GF-D8 (cell line): Measurements from ENCODE around the gene SGO2.

Source experiments
- DNase-seq: peaks from one replicate; lab custom pipeline; 2025; lab: John Stamatoyannopoulos, UW

SGO2 gene, protein sequence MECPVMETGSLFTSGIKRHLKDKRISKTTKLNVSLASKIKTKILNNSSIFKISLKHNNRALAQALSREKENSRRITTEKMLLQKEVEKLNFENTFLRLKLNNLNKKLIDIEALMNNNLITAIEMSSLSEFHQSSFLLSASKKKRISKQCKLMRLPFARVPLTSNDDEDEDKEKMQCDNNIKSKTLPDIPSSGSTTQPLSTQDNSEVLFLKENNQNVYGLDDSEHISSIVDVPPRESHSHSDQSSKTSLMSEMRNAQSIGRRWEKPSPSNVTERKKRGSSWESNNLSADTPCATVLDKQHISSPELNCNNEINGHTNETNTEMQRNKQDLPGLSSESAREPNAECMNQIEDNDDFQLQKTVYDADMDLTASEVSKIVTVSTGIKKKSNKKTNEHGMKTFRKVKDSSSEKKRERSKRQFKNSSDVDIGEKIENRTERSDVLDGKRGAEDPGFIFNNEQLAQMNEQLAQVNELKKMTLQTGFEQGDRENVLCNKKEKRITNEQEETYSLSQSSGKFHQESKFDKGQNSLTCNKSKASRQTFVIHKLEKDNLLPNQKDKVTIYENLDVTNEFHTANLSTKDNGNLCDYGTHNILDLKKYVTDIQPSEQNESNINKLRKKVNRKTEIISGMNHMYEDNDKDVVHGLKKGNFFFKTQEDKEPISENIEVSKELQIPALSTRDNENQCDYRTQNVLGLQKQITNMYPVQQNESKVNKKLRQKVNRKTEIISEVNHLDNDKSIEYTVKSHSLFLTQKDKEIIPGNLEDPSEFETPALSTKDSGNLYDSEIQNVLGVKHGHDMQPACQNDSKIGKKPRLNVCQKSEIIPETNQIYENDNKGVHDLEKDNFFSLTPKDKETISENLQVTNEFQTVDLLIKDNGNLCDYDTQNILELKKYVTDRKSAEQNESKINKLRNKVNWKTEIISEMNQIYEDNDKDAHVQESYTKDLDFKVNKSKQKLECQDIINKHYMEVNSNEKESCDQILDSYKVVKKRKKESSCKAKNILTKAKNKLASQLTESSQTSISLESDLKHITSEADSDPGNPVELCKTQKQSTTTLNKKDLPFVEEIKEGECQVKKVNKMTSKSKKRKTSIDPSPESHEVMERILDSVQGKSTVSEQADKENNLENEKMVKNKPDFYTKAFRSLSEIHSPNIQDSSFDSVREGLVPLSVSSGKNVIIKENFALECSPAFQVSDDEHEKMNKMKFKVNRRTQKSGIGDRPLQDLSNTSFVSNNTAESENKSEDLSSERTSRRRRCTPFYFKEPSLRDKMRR

DNA sequence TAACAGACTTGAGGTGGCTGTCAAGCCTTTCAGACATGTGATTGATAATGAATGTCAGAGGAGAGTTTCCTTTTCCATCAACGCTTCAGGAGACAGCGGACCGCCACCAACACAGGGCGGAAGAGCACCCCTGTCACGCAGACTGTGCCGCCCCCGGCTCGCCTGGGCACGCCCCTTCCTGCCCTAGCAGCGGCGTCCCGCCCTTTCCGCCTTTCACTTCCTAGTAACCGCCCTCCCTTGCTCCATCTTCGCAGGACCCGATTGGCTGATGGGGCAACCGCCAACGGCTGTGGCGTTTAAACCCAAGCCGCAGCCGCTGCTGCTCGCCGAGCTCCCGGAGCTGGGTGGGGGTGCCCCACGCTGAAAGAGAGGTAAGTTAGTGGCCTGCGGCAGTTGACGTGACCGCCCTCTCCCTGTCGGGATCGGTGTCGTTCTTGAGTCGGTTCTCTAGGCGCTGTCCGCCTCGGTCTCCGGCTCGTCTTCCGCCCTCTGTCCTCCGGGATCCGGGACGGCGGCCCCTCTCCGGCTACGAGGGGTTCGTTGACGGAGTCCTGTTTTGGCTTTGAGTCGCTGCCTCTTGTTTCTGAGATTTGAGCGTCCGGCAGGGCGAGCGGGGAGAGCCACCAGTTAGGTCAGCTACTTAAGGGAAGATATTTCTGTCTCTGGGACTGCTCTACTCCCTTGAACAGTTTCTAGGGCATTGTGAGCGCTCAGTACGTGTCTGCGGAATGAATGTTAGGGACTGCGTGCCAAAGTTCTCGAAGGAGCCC lies at the start of gene SGO2:
TSS of gene SGO2 (plus strand) at position 326 of the 770 bp plus-strand sequence. CDS start 6,769 bp downstream, outside the sequence.
- peak; percentile 91 for DNase-seq

DNA sequence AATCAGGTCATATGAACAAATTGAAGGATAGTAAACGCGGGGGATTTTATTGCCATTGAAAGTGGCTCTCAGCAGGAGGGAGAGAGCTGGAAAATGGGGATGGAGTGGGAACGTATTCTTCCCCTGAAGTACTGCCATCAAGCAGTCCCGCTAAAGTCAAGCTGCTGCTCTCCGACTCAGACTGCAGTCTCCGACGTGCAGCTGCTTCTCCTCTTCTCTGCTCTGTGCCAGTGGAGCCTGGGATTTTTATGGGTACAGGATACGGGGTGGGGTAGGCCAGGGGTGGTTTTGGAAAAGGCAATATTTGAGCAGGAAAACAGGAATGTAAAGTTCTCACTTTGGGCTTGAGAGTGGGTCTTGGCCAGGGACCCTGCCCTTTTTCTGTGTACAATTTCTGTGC lies 49.2 kb upstream of the SGO2 start:
- DNase-seq: no peak

DNA sequence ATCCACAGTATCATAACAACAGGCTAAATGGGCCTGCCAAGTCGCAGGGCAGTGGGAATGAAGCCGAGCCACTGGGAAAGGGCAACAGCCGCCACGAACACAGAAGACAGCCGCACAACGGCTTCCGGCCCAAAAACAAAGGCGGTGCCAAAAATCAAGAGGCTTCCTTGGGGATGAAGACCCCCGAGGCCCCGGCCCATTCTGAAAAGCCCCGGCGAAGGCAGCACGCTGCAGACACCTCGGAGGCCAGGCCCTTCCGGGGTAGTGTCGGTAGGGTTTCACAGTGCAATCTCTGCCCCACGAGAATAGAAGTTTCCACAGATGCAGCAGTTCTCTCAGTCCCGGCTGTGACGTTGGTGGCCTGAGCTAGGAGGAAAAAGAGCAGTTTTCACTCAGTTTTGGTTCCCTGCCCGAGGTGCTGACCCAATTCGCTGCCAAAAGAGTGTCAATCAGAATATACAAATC lies 48.3 kb upstream of the SGO2 start:
- DNase-seq: no peak

DNA sequence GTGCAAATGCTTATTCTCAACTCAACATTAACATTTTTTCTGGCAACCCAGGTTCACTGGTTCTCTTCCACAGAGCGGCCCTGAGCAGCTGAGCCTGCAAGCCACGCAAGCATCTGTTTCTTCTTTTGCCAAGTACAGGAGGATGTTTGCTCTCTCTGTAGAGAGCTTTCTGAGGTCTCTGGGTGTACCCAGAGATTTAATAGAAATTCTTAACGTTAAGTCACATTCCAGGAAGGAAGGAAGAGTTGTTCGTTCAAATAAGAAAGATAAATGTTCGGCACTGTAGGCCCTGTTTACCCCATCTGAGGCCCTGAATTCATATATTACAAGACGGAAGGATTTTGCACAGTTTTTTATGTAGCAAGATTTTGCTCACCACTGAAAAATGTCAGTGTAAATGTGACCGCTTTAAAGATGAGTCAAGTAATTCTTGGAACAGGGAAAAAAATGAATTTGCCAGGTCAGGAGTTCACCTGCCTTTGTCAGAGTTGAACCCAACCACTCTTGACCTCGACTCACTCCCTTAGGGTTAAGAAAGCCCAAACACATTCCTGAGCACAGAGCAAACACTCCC lies 46.2 kb upstream of the SGO2 start:
- DNase-seq: no peak

DNA sequence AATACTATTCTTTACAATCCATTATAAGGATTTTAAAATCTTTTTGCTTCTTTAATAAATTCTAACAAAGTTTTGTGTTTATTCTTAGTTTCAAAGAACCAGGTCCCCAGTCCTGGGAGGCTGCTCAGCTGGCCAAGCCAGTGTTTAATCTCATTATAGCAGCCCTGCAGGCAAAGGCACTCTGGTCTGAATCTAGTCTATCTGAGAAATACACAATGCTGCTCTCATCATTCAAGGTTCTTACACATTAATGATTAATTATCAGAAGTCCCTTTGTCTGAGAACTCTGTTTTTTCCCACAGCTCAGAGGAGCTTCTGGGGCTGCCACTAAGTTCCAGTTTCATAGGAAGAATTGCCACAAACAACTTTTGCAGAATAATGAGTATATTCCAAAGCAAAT lies 43.8 kb upstream of the SGO2 start:
- DNase-seq: no peak

DNA sequence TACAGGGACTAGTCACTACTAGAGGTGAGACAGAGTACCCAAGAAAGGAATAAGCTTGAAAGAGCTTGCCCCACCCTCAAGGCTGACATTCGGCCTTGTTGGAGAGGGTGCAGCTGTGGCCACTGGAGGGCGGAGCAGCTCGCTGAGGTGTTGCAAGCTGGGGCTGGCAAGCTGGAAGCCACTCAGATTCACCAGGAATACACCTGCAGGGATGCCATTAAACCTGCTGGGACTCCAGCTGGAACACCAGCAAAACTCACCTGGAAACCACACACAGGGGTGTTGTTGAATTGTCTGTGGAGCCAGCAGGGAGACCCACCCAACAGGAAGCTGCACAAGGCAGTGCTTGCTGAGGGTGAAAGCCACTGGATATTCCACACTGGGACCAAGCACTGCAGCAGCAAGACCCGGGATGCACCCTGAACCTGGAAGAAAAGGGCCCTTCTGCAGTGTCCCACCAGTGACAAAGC lies 42.2 kb upstream of the SGO2 start:
- DNase-seq: no peak

DNA sequence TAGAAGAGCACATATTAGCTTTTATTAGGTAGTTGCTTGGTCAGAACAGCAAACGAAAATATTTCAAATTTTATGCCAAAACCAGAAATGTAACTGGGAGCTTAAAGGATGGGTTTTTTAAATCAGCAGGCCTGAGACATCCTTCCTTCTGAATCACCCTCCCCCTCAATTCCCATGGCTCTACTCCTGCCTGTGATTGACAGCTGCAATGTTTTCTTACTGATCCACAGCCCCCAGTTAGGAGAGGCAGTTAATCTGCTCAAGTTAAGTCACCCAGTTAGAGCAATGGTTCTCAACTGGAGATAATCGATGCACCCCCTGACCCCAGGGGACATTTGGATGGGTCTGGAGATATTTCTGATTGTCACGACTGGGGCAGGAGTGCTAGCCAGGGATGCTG lies 41.1 kb upstream of the SGO2 start:
- DNase-seq: no peak

DNA sequence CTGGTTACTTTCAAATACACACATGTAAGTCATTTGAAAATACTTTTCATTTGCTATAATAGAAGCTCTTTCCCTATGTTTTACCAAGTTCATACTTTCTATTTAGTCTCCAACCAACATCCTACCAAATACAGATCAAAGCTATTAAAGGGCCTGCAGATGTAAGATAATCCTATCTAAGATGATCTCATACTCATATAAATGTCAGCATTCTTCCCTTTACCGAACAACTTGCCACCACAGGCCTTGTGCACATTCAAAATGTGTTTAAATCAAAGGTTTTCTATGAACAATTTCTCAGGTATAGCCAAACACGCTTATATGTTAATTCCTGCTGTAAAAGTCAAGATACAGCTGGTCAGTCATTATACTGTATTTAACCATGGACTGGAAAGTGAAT lies 39.5 kb upstream of the SGO2 start:
- DNase-seq: no peak

DNA sequence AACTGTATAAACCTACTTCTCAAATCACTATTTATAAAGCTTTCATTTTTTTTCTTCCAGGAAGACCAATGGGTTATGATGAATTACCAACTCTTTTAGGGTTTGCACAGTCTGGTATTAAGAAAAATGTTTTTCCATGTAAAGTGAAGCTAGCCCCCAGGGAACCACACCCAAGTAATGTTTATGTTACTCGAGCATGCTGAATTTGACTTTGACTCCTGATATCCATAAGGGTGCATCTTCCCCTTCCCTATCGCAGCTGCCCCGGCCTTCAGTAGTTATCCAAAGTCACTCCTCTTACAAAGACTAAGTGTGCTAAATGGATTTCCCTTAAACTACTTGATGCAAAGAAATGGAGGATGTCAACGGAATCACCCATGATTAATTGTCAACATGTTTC lies 37.8 kb upstream of the SGO2 start:
- no peak for DNase-seq

DNA sequence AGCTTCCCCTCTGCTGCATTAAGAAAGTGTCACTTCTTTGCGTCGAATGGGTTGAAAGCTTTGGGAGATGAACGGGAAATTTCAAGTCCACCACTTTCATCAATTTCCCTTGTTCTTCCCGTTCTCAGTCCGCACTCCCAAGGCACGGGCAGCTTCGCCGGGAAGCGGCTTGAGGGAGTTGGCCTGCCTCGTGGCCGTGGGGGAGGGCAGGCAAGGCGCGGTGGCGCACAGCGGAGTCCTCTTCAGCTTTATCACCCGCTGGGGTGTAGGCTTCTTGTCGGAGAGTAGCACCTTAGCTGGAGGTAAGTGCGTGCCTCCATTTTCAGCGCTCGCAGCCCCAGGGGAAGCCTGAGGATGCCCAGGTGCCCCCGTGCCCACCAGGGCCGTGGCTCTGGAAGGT lies 36.0 kb upstream of the SGO2 start:
- no peak for DNase-seq

DNA sequence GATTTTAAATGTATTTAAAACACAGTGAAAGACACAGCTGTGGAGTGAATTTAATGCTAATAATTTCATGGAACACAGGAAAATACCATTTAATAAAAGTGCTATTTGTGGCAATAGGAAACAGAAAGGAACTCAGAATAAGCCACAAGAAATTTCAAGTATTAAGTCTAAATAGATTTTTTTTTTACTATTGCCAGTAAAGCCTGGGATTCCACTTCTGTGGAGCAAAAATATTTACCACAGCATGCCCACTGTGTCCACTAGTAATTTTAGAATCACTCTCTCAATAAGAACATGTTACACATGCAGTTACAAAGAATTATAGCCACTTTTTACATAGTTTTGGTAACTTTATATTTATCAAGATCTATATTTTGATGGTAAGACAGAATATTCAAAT lies 33.4 kb upstream of the SGO2 start:
- no peak for DNase-seq

DNA sequence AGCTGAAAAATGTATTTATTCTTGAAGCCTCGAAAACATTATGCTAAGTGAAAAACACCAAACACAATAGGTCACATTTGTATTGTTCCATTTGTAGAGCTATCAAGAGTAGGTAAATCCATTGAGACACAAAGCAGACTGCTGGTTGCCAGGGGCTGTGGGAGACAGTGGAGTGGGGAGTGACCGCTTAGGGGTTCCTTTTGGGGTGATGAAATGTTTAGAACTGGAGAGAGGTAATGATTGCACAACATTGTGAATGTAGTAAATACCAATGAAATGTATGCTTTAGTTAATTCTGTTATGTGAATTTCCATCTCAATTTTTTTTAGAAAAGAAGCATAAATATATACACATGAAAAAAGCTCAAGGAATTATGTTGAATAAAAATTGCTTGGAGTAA lies 32.0 kb upstream of the SGO2 start:
- DNase-seq: no peak

DNA sequence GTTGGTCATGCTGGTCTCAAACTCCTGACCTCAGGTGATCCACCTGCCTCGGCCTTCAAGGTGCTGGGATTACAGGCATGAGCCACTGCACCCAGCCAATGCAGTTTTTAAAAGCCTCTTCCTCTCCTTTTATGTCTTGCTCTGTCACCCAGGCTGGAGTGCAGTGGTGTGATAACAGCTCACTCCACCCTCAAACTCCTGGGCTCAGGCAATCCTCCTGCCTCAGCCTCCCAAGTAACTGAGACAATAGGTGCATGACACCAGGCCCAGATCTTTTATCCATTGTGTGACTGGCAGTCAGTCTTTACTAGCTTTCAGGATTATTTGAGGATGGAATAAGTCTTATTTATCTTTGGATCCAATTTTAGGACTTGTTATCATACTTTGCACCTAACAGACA lies 29.3 kb upstream of the SGO2 start:
- no peak for DNase-seq

DNA sequence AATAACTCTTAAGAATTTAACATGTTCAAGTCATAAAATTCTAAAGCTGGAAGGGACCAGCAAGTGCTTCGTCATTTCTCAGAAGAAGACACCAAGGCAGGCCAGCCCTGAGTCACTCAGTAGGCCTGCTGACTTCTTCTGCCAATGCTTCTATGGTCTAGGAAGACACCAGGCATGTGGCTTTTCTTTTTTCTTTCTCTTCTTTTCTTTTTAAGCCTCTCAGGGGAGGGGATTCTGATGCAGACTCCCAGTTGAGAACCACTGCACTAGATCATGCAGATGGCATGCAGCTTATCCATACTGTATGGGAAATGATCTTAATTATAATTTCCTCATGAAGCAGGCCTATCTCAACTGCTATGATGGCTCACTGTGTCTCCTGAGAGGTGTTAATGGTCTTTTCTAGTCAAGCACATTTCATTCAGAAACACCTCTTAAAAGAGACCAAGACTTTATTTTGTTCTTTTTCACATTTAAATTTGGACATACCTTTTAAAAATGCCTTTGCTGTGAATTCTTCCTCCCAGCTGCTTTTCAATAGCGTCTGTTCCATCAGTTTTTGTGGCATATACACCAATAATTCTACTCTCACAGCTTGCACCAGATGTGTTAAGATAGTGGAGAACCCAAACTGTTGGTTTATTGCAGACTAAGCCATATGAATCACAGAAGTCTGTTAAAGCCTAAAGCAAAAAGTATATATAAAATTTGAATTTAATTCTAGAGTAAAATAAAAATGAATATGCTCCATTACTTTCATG lies 27.4 kb upstream of the SGO2 start:
- DNase-seq: no peak

DNA sequence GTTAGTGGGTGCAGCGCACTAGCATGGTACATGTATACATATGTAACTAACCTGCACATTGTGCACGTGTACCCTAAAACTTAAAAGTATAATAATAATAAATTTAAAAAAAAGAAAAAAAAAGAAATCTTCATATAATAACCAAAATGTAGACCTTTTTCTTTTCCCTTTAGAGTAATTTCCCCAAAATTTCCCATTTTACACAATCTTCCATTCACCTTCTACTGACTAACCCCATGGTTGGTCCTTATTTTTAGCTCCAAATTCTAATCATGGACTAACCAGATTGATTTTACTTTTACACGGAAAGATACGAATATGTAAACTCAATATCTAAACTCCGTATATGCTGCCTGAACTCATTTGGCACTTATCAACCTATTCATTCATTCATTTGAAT lies 23.8 kb upstream of the SGO2 start:
- no peak for DNase-seq

DNA sequence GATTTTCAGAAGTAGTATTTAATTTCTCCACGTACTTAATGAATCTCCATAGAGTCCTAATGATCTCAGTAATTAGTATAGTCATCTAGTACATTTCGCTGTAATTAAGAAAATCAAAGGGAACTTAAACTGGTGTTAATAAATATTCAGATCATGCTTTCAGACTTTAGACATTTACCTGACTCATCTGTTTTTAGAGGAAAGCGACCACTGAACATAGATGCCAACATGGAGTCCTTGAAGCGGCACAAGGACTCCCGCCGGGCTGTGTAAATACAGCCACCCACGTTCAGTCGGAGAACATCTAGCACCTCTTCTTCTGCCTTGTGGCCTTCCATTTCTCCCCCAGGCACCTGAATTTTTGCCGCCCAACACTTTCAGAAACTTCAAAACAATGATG lies 19.3 kb upstream of the SGO2 start:
- no peak for DNase-seq

DNA sequence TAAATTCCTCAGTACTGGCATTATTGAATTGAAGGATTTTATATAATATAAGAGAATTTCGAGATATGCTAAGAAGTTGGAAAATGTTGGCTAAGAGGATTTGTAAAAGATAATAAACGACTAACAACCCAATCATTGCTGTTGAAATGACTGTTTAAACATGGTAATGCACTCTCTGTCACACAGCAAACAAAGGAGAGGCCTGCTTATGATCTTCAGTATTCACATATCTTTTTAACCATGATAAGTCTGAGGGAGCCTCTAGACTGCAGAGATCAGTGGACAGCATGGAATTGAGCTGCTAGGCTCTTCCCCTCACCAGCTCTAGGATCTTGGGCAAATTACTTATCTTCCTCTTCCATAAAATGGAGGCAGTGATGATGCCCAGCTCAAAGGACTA lies 18.8 kb upstream of the SGO2 start:
- DNase-seq: no peak

DNA sequence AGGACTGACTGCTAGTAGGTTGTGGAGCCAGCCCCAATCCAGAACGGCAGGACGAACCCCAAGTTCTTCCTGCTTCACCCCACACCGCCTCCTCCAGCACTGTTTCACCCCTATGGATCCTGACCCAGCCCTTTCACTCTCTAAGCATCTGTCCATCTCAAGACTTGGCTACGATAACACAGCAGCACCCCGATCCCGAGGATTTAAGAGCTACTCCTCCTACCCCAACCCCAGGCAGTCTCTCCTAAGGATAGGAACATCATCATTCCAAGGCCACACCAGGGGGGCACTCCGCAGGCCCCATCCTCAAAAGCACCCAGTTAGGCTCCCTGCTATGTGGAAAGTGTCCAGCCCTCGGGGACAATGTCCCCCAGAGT lies 16.8 kb upstream of the SGO2 start:
- DNase-seq: no peak

DNA sequence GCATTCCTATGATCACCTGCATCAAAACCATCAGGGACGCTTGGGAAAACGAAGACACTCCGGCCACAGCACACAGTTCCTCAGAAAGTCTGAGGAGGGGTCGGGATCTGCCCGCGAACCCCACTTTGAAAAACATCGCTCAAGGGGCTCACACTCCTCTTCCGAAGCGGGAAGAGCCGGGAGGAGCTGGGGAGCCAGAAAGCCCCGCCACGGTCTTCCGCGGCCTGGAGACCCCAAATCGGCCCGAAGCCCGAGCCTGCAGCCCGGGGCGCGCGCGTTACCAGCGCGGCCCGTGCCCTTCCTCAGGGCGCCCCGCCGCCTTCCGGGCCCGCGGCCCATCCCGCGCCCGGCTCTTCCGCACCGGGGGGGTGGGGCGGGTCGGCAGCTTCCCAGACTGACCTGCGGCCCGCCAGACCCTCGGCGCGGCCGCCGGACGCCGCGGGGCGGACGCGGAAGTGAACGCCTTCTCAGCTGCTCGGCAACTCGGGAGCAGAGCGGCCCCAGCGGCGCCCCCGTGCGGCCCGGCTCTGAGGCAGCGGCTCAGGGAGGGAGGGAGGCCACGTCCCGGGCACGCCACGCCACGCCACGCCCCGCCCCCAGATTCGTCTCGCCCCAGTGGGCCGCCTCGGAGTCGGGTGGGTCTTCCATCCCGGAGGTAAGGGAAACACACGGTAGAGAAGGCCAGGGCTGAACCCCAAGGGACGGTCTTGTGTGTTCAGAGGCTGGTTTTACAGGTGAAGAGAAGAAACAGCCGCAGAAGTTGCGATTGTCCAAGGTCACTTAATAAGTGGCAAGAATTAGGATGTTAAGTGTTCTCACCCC lies 16.2 kb upstream of the SGO2 start, which contains the start of gene KCTD18:
TSS of gene KCTD18 (minus strand) at position 457 of the 822 bp plus-strand sequence. CDS start 3,052 bp downstream, outside the sequence.
- DNase-seq: peak; percentile 68
